HCT116 (cell line): ENCODE data around the gene SYT7. TPM values are rescaled to one million over a fixed set of nuclear protein-coding genes. Genes with fewer than 3 reads are reported as not detected.

Experiments used
- ATAC-seq: fragments of 200-7000 bp; cut with Tn5 transposase; 2 replicates; pipeline ENCODE4 v1.9.1; 2020; ENCODE audit warnings: mild to moderate bottlenecking, moderate library complexity
- BruUV-seq: library from RNA; stranded (reverse); fragments of 400-500 nt; replicated peaks from 2 replicates; lab custom pipeline; 2021; lab: Mats Ljungman, UMichigan
- CTCF ChIA-PET: fragments of 300-600 bp; sonication (Branson Sonifier 250); formaldehyde crosslinking; loops from one replicate; lab custom pipeline; 2021; ENCODE audit warnings: antibody characterized with exemption; lab: Charles Lee
- POLR2A ChIA-PET: fragments of 300-600, 350-600 bp; sonication (Branson Sonifier 250); formaldehyde crosslinking; loops from one replicate; lab custom pipeline; 2021; ENCODE audit warnings: antibody characterized with exemption; lab: Charles Lee
- RAD21 ChIA-PET, 2 experiments: fragments of 300-600 bp; sonication (Branson Sonifier 250); formaldehyde crosslinking; loops; one replicate each; lab custom pipeline; 2023; ENCODE audit warnings: low total read pairs in 2 of 2; ENCODE audit not compliant: uncharacterized antibody in 2 of 2, unreplicated experiment in 2 of 2, low non-redundant PET in 1 of 2; lab: Charles Lee
- DNase-seq: peaks from one replicate; pipeline ENCODE4 v3.0.0-alpha.2; 2010; ENCODE audit warnings: low read depth, low spot score
- H2AFZ ChIP-seq: fragments of 200-600 bp; shearing (Covaris generic), sonication (generic); 2 replicates; pipeline ENCODE4 v1.6.1; 2017; ENCODE audit warnings: low read depth, mixed run types, mixed read lengths, antibody characterized with exemption, low read length; ENCODE audit not compliant: poor library complexity, severe bottlenecking
- H3K27ac ChIP-seq: 2 replicates; pipeline ENCODE4 v1.5.1; 2012; ENCODE audit warnings: low read depth, low read length
- H3K27me3 ChIP-seq: fragments of 200-600 bp; sonication (generic); 2 replicates; pipeline ENCODE4 v1.6.1; 2016; ENCODE audit warnings: mixed run types, low read length, mixed read lengths; ENCODE audit not compliant: insufficient read depth
- H3K36me3 ChIP-seq, 2 experiments: fragments of 200-500 bp in 1 of 2; fragments of 200-600 bp in 1 of 2; sonication (Bioruptor generic) in 1 of 2; sonication (generic) in 1 of 2; 2 replicates each; pipeline versions ENCODE4 v1.5.1 to v1.6.1; 2014 to 2016; ENCODE audit warnings: low read length in 2 of 2, inconsistent platforms in 1 of 2, mixed read lengths in 1 of 2, mixed run types in 1 of 2; ENCODE audit not compliant: insufficient read depth in 2 of 2, control insufficient read depth in 1 of 2
- H3K4me1 ChIP-seq, 2 experiments: fragments of 200-600 bp in 1 of 2; sonication (generic) in 1 of 2; 2 replicates each; pipeline versions ENCODE4 v1.5.1 to v1.6.1; 2012 to 2017; ENCODE audit warnings: low read length in 2 of 2, inconsistent platforms in 1 of 2, mild to moderate bottlenecking in 1 of 2, mixed read lengths in 1 of 2, mixed run types in 1 of 2, moderate library complexity in 1 of 2; ENCODE audit not compliant: insufficient read depth in 2 of 2, control insufficient read depth in 1 of 2
- H3K4me2 ChIP-seq: fragments of 200-600 bp; sonication (generic); 2 replicates; pipeline ENCODE4 v1.6.1; 2017; ENCODE audit warnings: mixed run types, low read length, mixed read lengths
- H3K4me3 ChIP-seq, 2 experiments: fragments of 200-600 bp in 1 of 2; sonication (generic) in 1 of 2; replicated peaks in 1 of 2; 2 replicates each; pipeline ENCODE4 v1.5.1; 2011 to 2016; ENCODE audit warnings: low read length in 2 of 2, control low read depth in 1 of 2, low read depth in 1 of 2, mild to moderate bottlenecking in 1 of 2, mixed read lengths in 1 of 2, mixed run types in 1 of 2
- H3K79me2 ChIP-seq: fragments of 200-600 bp; sonication (generic); 2 replicates; pipeline ENCODE4 v1.6.1; 2017; ENCODE audit warnings: mild to moderate bottlenecking, mixed run types, low read length, moderate library complexity, mixed read lengths; ENCODE audit not compliant: insufficient read depth
- H3K9ac ChIP-seq: fragments of 200-600 bp; sonication (generic); 2 replicates; pipeline ENCODE4 v1.6.1; 2016; ENCODE audit warnings: low read length, mixed read lengths
- H3K9me2 ChIP-seq: fragments of 200-600 bp; sonication (generic), shearing (Covaris generic); 2 replicates; pipeline ENCODE4 v1.6.1; 2017; ENCODE audit warnings: mixed run types, mild to moderate bottlenecking, moderate library complexity; ENCODE audit not compliant: insufficient read depth
- H3K9me3 ChIP-seq, 2 experiments: fragments of 200-500 bp in 1 of 2; fragments of 200-600 bp in 1 of 2; sonication (Bioruptor generic) in 1 of 2; sonication (generic) in 1 of 2; 2 replicates each; pipeline ENCODE4 v1.6.1; 2014 to 2017; ENCODE audit warnings: low read length in 2 of 2, mixed read lengths in 2 of 2, inconsistent platforms in 1 of 2, low read depth in 1 of 2, mild to moderate bottlenecking in 1 of 2, mixed run types in 1 of 2, moderate library complexity in 1 of 2; ENCODE audit not compliant: control insufficient read depth in 1 of 2, insufficient read depth in 1 of 2
- H4K20me1 ChIP-seq: fragments of 200-600 bp; sonication (generic), shearing (Covaris generic); 2 replicates; pipeline ENCODE4 v1.6.1; 2017; ENCODE audit warnings: mixed run types, mild to moderate bottlenecking, moderate library complexity; ENCODE audit not compliant: insufficient read depth
- ATF3 ChIP-seq: IDR thresholded peaks from 2 replicates; pipeline ENCODE4 v1.6.1; 2012
- EZH2 ChIP-seq: fragments of 200-600 bp; sonication (generic); IDR thresholded peaks from 2 replicates; pipeline ENCODE4 v1.6.1; 2017; ENCODE audit warnings: antibody characterized with exemption, mixed run types
- FOSL1 ChIP-seq: IDR thresholded peaks from 2 replicates; pipeline ENCODE4 v1.6.1; 2012; ENCODE audit warnings: low read depth
- POLR2AphosphoS5 ChIP-seq: IDR thresholded peaks from 2 replicates; pipeline ENCODE4 v1.6.1; 2011; ENCODE audit warnings: mild to moderate bottlenecking, low read depth, low read length, moderate library complexity
- SP1 ChIP-seq: IDR thresholded peaks from 2 replicates; pipeline ENCODE4 v1.6.1; 2012; ENCODE audit warnings: low read depth
- SRF ChIP-seq: IDR thresholded peaks from 2 replicates; pipeline ENCODE4 v1.6.1; 2012; ENCODE audit warnings: low read depth
- TCF7L2 ChIP-seq: IDR thresholded peaks from 2 replicates; pipeline ENCODE4 v1.7.0; 2011; ENCODE audit warnings: borderline replicate concordance, inconsistent platforms; ENCODE audit not compliant: insufficient read depth, insufficient read length; ENCODE audit errors: extremely low read depth
- YY1 ChIP-seq: IDR thresholded peaks from 2 replicates; pipeline ENCODE4 v1.6.1; 2011; ENCODE audit warnings: low read length, low read depth, moderate library complexity, mild to moderate bottlenecking; ENCODE audit not compliant: insufficient replicate concordance; ENCODE audit errors: extremely low read depth
- intact Hi-C: fragments of 100-400 bp; cut with micrococcal nuclease; formaldehyde crosslinking; loops from 2 replicates; pipeline ENCODE4 v1.10.0; 2022
- total RNA-seq: library from RNA; stranded (reverse); gene quantifications from one replicate; pipeline ENCODE4 v1.2.1, GENCODE V29; 2021; ENCODE audit not compliant: unreplicated experiment

Gene SYT7
- total RNA-seq, 1 experiment from 2014 or later = 27.4 TPM

GRCh38 chr11:61509043-61510029 is 71.5 kb downstream of the SYT7 start (continued):
- TF ChIP-seq YY1 (no peak), EZH2 (no peak), FOSL1 (no peak), ATF3 (no peak), SRF (no peak)

GRCh38 chr11:61507962-61508861 is 72.7 kb downstream of the SYT7 start, which contains the start of gene LRRC10B:
LRRC10B (plus strand) TSS chr11:61508749; CDS start chr11:61508999, 250 bp downstream.
- H3K9me2 ChIP-seq = no peaks in the 10 kb centered on the region
- intact Hi-C loops = loop anchor here (2.0 kb wide), 1 partner anchor 59 kb away; no protein-coding TSS in a partner anchor
- no peak within 1 kb of the TSS for H3K27ac ChIP-seq
- H3K4me1 ChIP-seq = peaks cover 11 to 19% of the 10 kb centered on the region in 2 experiments; a peak in 3 of 4 replicates
- H3K79me2 ChIP-seq = no peaks in the 10 kb centered on the region
- H4K20me1 ChIP-seq = no peaks in the 10 kb centered on the region
- DNase-seq (peak; percentile 52), ATAC-seq (peak; percentile 81)
- ChIA-PET CTCF (interaction anchor here (0.7 to 1.1 kb wide), 2 partner anchors 8 to 50 kb away, joined by 4 to 7 read pairs; no protein-coding TSS in a partner anchor), POLR2A (no interaction called here), RAD21 (interaction anchor here in 1 of 2 experiments (0.7 kb wide), 1 partner anchor 19 kb away, joined by 3 read pairs; no protein-coding TSS in a partner anchor)
- H2AFZ ChIP-seq = peak within 1 kb of the TSS; percentile 96
- TF ChIP-seq POLR2AphosphoS5 = no peak
- no peak for TF ChIP-seq EZH2
- TF ChIP-seq TCF7L2 = peak; percentile 98
- TF ChIP-seq SP1 = no peak
- 0 out of 2 replicates have a peak within 1 kb of the TSS, but pooled peaks have one; percentile 17 for H3K9ac ChIP-seq
- H3K4me3 ChIP-seq = peak within 1 kb of the TSS; percentile 30 to 54
- H3K4me2 ChIP-seq = peak within 1 kb of the TSS; percentile 85
- no TSS peak for BruUV-seq
- H3K27me3 ChIP-seq = peaks cover 7% of the 10 kb centered on the region; the same call in 1 of the 2 replicates
- H3K9me3 ChIP-seq = no peaks in the 10 kb centered on the region
- H3K36me3 ChIP-seq = no peaks in the 10 kb centered on the region
